Breast epithelium (tissue), 3 donors: ENCODE measurements around the gene ARHGAP18.

ENCODE experiments used
- CTCF ChIP-seq, 3 donors: fragments of 450-650 bp; IDR thresholded peaks; one replicate each; pipeline ENCODE4 v1.5.1; 2016 to 2017; ENCODE audit warnings: antibody characterized with exemption in 3 of 3, mild to moderate bottlenecking in 3 of 3, moderate library complexity in 3 of 3
- POLR2AphosphoS5 ChIP-seq, 3 donors: sonication (generic); formaldehyde crosslinking; IDR thresholded peaks; one replicate each; pipeline ENCODE4 v1.6.1; 2017; ENCODE audit warnings: antibody characterized with exemption in 3 of 3

- TF ChIP-seq POLR2AphosphoS5 (IDR thresholded peaks at IDR 0.05): no peak
- TF ChIP-seq CTCF (IDR thresholded peaks at IDR 0.05): no peak
Observed at GRCh38 chr6:129630596-129630995, 79.4 kb downstream of the ARHGAP18 start.
